Activated effector memory CD4-positive, alpha-beta T cell treated with anti-CD3 and anti-CD28 coated beads, Interleukin-2, amount 50 U/mL, for 16 hours (primary cell): ENCODE data around the gene TFAP2C.
"Not testable (repeated sequence)": the region's sequence is repeated elsewhere in the genome, so short reads cannot be mapped to it uniquely, and the experiment has no call there.

ENCODE experiments used
- DNase-seq: peaks from one replicate; pipeline ENCODE4 v3.0.0-alpha.2; 2020

The TFAP2C gene

GRCh38 chr20:56617489-56617888 lies 11.6 kb upstream of the TFAP2C start:
- no peak for DNase-seq

GRCh38 chr20:56621730-56622129 lies 7.4 kb upstream of the TFAP2C start:
- no peak for DNase-seq

- DNase-seq: not testable (repeated sequence)
These were observed 5.2 kb upstream of the TFAP2C start for GRCh38 chr20:56623930-56624329.

GRCh38 chr20:56624786-56625681 lies 4.1 kb upstream of the TFAP2C start:
- DNase-seq: no peak

- DNase-seq: no peak
These were observed 3.3 kb upstream of the TFAP2C start for GRCh38 chr20:56625837-56626236.

GRCh38 chr20:56626367-56627121 lies 2.6 kb upstream of the TFAP2C start:
- DNase-seq: no peak

- DNase-seq: no peak
These were observed 1.7 kb upstream of the TFAP2C start for GRCh38 chr20:56627122-56628014.

GRCh38 chr20:56628015-56628872 lies 862 bp upstream of the TFAP2C start:
- no peak for DNase-seq

- no peak for DNase-seq
These were observed 469 bp downstream of the TFAP2C start for GRCh38 chr20:56629464-56630085.

GRCh38 chr20:56630086-56630493 lies 984 bp downstream of the TFAP2C start:
- no peak for DNase-seq

- DNase-seq: no peak
These were observed 1.6 kb downstream of the TFAP2C start for GRCh38 chr20:56630506-56631317.

- no peak for DNase-seq
These were observed 2.3 kb downstream of the TFAP2C start for GRCh38 chr20:56631318-56631989.

GRCh38 chr20:56631990-56632327 lies 2.9 kb downstream of the TFAP2C start:
- no peak for DNase-seq

- no peak for DNase-seq
These were observed 5.2 kb downstream of the TFAP2C start for GRCh38 chr20:56634307-56634706.

GRCh38 chr20:56634735-56635385 lies 5.8 kb downstream of the TFAP2C start:
- DNase-seq: no peak

GRCh38 chr20:56636716-56637115 lies 7.6 kb downstream of the TFAP2C start:
- DNase-seq: no peak

- DNase-seq: no peak
These were observed 8.5 kb downstream of the TFAP2C start for GRCh38 chr20:56637576-56637975.

- DNase-seq: no peak
These were observed 17.5 kb downstream of the TFAP2C start for GRCh38 chr20:56646599-56646998.

- DNase-seq: no peak
These were observed 24.1 kb downstream of the TFAP2C start for GRCh38 chr20:56653211-56653610.

GRCh38 chr20:56656632-56657031 lies 27.5 kb downstream of the TFAP2C start:
- no peak for DNase-seq
